HL-60/S4 (cell line): ENCODE results near the gene JMJD1C.
"Not testable (repeated sequence)": the region's sequence is repeated elsewhere in the genome, so short reads cannot be mapped to it uniquely, and the experiment has no call there.

Source experiments
- in situ Hi-C: fragments of 300-500 bp; cut with MboI; formaldehyde crosslinking; loops from 2 replicates; pipeline ENCODE4 v1.14.3; 2022; ENCODE audit warnings: low sequenced_read_pairs

The JMJD1C gene

GRCh38 chr10:63413429-63413828 is 52.3 kb downstream of the JMJD1C start:
- in situ Hi-C loops, result no loop called here

DNA sequence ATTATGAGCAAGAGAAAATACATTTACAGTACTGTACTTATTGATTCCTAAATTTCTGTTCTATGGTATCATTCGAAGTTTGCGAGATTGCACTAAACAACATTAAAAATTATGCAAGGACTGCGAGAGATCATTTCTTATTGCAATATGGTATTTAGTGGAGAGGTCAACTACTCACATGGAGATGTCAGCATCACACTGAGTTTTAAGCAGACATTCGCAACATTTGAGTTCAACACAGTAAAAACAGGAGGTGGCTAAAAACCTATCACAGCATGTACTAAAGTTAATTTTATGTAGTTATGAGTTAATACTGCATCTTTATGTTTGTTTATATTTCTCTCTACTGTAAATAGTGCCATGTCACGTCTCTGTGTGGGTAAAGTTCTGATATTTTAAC is 53.5 kb downstream of the JMJD1C start:
- in situ Hi-C loops, result no loop called here

GRCh38 chr10:63410633-63411032 is 55.1 kb downstream of the JMJD1C start:
- in situ Hi-C loops, result no loop called here

DNA sequence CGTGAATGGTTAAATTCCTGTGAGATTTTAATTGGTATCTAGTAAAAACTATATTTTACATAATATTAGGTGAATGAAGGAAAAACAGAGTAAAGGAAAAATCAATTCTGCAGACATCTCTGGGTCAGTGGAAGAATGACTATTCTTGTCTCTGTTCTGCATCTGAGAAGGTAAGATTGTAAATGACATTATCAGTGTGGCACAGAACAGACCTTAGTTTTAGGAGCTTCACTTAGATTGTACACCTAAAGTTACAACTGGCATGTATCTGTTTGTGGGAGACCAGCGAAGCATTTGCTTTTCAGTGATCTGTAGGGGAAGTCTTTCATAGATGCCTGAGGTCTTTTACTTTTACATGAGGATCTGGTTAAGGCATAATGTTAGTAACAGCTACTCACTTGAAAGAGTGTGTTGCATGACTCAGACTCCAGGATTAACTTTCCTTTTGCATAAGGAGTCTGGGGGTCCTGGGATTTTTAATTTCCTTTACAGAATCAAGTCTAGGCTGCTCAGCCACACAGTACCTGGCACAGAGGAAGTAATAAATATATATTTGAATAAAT is 56.2 kb downstream of the JMJD1C start:
- in situ Hi-C loops, result no loop called here

- in situ Hi-C loops, result no loop called here
Observed at GRCh38 chr10:63407136-63407662, 58.6 kb downstream of the JMJD1C start.

GRCh38 chr10:63396133-63396761 is 69.5 kb downstream of the JMJD1C start:
- in situ Hi-C loops, result no loop called here

DNA sequence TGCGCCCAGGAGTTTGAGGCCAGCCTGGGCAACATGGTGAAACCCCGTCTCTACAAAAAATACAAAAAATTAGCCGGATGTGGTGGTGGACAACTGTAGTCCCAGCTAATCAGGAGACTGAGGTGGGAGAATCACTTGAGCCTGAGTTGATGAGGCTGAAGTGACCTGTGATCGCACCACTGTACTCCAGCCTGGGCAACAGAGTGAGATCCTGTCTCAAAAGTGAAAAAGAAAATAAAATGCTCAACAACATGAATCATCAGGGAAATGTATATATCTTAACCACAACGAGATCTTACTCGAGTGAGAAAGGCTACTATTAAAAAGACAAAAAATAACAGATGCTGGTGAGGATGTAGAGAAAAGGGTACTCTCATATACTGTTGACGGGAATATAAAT is 72.7 kb downstream of the JMJD1C start:
- in situ Hi-C loops, result no loop called here

DNA sequence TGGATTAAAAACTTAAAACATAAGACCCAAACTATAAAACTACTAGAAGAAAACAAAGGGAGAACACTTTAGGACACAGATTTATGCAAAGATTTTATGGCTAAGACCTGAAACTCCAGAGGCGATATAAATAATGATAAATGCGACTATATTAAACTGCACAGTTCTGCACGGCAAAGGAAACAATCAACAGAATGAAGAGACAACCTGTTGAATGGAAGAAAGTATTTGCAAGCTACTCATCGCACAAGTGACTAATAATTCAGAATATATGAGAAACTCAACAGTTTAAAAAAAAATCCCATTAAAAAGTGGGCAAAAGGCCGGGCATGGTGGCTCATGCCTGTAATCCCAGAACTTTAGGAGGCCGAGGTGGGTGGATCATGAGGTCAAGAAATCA is 73.6 kb downstream of the JMJD1C start:
- in situ Hi-C loops, result no loop called here

DNA sequence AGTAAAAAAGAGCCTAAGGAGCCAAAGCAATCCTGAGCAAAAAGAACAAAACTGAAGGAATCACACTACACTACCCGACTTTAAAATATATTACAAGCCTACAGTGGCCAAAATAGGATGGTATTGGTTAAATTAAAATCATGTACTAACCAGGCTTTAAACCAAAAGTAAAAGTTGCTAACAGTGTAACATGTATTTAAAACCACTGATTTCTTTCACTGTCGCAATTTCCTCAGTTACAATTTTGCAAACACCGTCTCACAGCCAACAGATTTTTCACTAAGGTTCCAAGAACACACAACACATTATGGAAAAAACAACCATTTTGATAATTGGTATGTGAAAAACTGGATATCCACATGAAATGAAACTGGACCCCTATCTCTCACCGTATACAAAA is 74.0 kb downstream of the JMJD1C start:
- in situ Hi-C loops, result no loop called here

DNA sequence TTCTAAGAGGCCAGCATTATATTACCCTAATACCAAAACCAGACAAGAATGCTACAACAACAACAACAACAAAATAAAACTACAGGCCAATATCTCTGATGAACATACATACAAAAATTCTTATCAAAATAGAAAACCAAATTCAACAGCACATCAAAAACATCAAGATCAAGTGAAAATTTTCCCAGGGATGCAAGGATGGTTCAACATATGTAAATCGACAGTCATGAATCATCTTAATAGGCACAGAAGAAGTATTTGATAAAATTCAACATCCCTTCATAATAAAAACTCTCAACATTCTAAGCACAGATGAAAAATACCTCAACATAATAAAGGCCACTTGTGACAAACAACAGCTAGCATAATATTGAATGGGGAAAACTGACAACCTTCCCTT is 75.3 kb downstream of the JMJD1C start:
- in situ Hi-C loops, result no loop called here

DNA sequence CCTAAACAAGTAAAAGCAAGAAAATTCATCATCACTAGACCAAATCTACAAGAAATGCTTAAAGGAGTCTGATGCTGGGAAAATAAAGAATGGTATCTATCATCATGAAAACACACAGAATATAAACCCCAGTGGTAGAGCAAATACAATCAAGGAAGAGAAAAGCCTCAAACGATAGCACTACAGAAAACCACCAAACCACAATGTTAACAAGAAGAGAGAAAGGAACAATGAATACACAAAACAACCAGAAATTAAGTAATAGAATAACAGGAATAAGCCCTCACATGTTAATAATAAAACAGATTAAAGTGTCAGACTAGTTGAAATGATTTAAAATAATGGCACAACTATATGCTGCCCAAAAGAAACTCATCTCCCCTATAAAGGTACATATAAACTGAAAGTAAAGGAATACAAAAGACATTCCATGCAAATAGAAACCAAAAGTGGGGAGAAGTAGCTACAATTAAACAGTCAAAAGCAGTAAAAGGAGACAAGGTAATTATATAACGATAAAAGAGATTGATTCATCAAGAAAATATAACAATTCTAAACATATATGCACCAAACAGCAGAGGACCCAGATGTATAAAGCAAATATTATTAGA is 77.3 kb downstream of the JMJD1C start:
- in situ Hi-C loops, result no loop called here

DNA sequence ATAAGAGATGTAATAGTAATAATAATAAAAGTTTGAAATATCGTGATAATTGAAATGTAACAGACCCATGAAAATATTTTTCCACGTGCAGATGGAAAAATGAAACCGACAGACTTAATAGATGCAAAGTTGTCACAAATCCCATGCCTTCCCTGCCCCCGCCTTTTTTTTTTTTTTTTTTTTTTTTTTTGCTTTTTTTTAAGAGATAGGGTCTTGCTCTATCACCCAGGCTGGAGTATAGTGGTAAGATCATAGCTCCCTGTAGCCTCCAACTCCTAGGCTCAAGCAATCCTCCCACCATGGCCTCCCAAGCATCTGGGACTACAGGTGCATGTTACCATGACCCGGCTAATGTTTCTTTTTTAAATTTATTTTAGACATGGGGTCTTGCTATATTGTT is 80.5 kb downstream of the JMJD1C start:
- in situ Hi-C loops, result no loop called here

DNA sequence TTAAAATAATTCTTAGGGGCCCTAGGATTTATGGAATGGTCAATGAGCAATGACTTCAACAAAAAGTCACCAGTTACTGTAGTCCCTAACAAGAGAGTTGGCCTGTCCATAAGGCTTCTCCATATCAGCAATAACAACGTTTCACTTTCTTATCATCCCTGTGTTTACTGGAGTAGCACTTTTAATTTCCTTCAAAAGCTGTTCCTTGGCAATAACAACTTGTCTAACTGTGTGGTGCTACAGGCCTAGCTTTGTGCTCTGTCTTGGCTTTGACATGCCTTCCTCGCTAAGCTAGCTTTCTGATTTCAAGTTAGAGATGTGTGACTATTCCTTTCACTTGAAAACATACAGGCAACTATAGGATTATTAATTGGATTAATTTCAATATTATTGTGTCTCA is 81.1 kb downstream of the JMJD1C start:
- in situ Hi-C loops, result no loop called here

DNA sequence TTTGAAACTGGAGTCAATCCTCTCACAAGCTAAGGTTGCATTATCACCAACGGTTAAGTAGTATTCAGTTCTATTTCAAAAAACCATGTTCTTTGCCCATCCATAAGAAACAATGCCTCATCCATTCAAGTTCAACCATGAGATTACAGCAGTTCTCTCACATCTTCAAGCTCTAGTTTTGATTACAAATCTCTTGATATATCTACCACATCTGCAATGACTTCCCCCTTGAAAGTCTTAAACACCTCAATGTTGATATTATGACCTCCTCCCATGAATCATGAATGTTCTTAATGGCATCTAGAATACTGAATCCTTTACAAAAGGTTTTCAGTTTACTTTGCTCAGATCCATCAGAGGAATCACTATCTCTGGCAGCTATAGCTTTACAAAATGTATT is 81.8 kb downstream of the JMJD1C start:
- in situ Hi-C loops, result no loop called here

- in situ Hi-C loops, result no loop called here
Observed at GRCh38 chr10:63383141-63383540, 82.6 kb downstream of the JMJD1C start.

DNA sequence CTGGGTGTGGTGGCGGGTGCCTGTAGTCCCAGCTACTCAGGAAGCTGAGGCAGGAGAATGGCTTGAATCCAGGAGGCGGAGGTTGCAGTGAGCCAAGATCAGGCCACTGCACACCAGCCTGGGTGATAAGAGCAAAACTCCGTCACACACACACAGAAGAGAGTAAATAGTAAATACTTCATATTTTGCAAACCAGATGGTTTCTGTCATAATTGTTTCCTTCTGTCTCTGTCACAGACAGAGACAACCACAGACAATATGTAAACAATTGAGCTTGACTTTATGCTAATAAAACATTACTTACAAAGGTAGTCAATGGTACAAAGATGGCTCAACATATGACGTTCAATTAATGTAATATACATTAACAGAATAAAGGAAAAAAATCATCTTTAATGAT is 83.7 kb downstream of the JMJD1C start:
- in situ Hi-C loops, result no loop called here

- in situ Hi-C loops, result not testable (repeated sequence)
Observed at GRCh38 chr10:63377305-63377661, 88.5 kb downstream of the JMJD1C start.

- in situ Hi-C loops, result no loop called here
Observed at GRCh38 chr10:63376560-63377304, 89.0 kb downstream of the JMJD1C start.

GRCh38 chr10:63375859-63376258 is 89.9 kb downstream of the JMJD1C start:
- in situ Hi-C loops, result no loop called here

GRCh38 chr10:63375458-63375857 is 90.3 kb downstream of the JMJD1C start:
- in situ Hi-C loops, result no loop called here

- in situ Hi-C loops, result no loop called here
Observed at GRCh38 chr10:63374991-63375390, 90.8 kb downstream of the JMJD1C start.

GRCh38 chr10:63373176-63373575 is 92.6 kb downstream of the JMJD1C start:
- in situ Hi-C loops, result no loop called here
